Subcutaneous abdominal adipose tissue (tissue), 5 donors: Measurements from ENCODE around the gene CLSTN2.

Experiments used
- H3K27ac ChIP-seq: one replicate; pipeline ENCODE4 v1.7.0; 2013; ENCODE audit warnings: low read depth, mild to moderate bottlenecking, inconsistent platforms, low read length, moderate library complexity
- H3K27me3 ChIP-seq, 5 donors: one replicate each; pipeline ENCODE4 v1.7.0; 2013; ENCODE audit warnings: low read length in 5 of 5, inconsistent platforms in 1 of 5; ENCODE audit not compliant: control insufficient read depth in 5 of 5, insufficient read depth in 4 of 5
- H3K36me3 ChIP-seq, 5 donors: one replicate each; pipeline ENCODE4 v1.7.0; 2013; ENCODE audit warnings: low read length in 5 of 5; ENCODE audit not compliant: control insufficient read depth in 5 of 5, insufficient read depth in 5 of 5
- H3K4me1 ChIP-seq, 5 donors: one replicate each; pipeline ENCODE4 v1.7.0; 2013; ENCODE audit warnings: low read length in 5 of 5, mild to moderate bottlenecking in 3 of 5, moderate library complexity in 1 of 5; ENCODE audit not compliant: control insufficient read depth in 5 of 5, insufficient read depth in 5 of 5
- H3K4me3 ChIP-seq, 5 donors: one replicate each; pipeline ENCODE4 v1.7.0; 2013; ENCODE audit warnings: low read length in 5 of 5, low read depth in 1 of 5
- H3K9ac ChIP-seq, 5 donors: one replicate each; pipeline ENCODE4 v1.7.0; 2013; ENCODE audit warnings: low read length in 5 of 5, mild to moderate bottlenecking in 4 of 5, moderate library complexity in 3 of 5
- H3K9me3 ChIP-seq, 5 donors: one replicate each; pipeline ENCODE4 v1.7.0; 2013; ENCODE audit warnings: low read length in 5 of 5; ENCODE audit not compliant: control insufficient read depth in 5 of 5
- donor health status: healthy.
- donor health status: healthy.
- donor health status: healthy.
- donor health status: healthy.
- donor health status: healthy.

Gene CLSTN2

GRCh38 chr3:140494970-140495369 is 560.0 kb downstream of the CLSTN2 start:
- Histone ChIP-seq H3K36me3 (no peaks in the 10 kb centered on the region), H3K9me3 (no peaks in the 10 kb centered on the region), H3K4me1 (no peaks in the 10 kb centered on the region), H3K4me3 (no peak overlapping the region), H3K27me3 (no peaks in the 10 kb centered on the region), H3K27ac (no peak overlapping the region), H3K9ac (no peak overlapping the region)

DNA sequence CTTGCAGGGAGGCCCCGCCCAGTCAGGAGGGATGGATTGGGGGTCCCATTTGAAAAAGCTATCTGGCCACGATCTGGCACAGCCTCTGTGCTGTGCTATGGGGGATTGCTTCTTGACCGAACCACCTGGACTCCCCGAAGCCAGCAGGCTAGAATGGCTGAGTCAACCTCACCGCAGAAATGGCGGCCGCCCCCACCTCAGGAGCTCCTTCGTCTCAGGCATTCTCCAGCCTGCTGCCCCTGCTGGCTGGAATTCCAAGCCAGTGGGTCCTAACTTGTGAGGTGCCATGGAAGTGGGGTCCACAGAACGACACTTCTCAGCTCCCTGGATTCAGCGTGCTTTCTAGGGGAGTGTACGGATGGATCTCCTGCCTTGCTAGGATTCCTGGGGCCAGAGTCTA is 562.3 kb downstream of the CLSTN2 start:
- Histone ChIP-seq H3K27me3 (no peaks in the 10 kb centered on the region), H3K9ac (no peak overlapping the region), H3K36me3 (no peaks in the 10 kb centered on the region), H3K27ac (no peak overlapping the region), H3K4me3 (no peak overlapping the region), H3K9me3 (no peaks in the 10 kb centered on the region), H3K4me1 (peaks cover 0 to 15% (median 12%) of the 10 kb centered on the region in 5 donors)

DNA sequence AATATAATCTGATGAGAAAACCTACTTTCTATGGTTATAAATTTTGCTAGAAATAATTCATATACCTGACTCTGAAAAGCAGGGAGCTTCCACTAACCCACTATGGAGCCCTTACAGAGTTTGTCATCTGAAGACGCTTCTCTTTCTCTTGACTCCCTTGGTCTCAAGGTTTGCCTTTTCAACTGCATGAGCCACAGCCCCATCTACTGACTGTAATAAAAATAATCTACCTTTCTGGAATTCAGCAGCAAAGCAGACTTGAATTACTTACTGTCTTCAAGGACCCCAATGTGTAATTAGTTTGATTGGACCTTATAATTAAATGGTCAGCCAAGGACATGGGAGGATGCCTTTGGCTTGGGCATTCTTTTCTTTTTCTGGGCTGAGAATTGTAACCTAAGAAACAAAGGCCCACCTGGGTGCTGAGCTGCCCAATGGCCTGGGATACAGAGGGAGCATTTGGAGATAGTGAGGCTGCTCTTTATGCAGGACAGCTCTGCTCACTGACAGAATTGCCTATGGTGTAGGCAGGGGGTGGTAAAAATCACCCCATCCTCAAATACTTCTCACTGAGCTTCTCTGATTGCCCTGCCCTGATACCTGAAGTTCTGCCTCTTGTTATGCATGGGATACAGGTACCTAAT is 564.3 kb downstream of the CLSTN2 start:
- H3K9me3 ChIP-seq = no peaks in the 10 kb centered on the region
- peaks cover 0 to 16% (median 12%) of the 10 kb centered on the region in 5 donors for H3K4me1 ChIP-seq
- H3K27ac ChIP-seq = no peak overlapping the region
- H3K9ac ChIP-seq = no peak overlapping the region
- H3K27me3 ChIP-seq = no peaks in the 10 kb centered on the region
- H3K36me3 ChIP-seq = no peaks in the 10 kb centered on the region
- H3K4me3 ChIP-seq = no peak overlapping the region

- Histone ChIP-seq H3K9me3 (no peaks in the 10 kb centered on the region), H3K4me3 (no peak overlapping the region), H3K4me1 (peaks cover 0 to 20% (median 19%) of the 10 kb centered on the region in 5 donors), H3K27me3 (no peaks in the 10 kb centered on the region), H3K9ac (no peak overlapping the region), H3K27ac (no peak overlapping the region), H3K36me3 (no peaks in the 10 kb centered on the region)
These were observed 565.5 kb downstream of the CLSTN2 start for GRCh38 chr3:140500473-140500872.

- Histone ChIP-seq H3K4me3 (no peak overlapping the region), H3K36me3 (no peaks in the 10 kb centered on the region), H3K9me3 (no peaks in the 10 kb centered on the region), H3K9ac (no peak overlapping the region), H3K4me1 (peaks cover 0 to 27% (median 26%) of the 10 kb centered on the region in 5 donors), H3K27me3 (no peaks in the 10 kb centered on the region), H3K27ac (no peak overlapping the region)
These were observed 566.2 kb downstream of the CLSTN2 start for GRCh38 chr3:140501061-140501769.

GRCh38 chr3:140501770-140502364 is 566.9 kb downstream of the CLSTN2 start:
- H3K4me1 ChIP-seq = peaks cover 0 to 28% (median 26%) of the 10 kb centered on the region in 5 donors
- no peak overlapping the region for H3K9ac ChIP-seq
- no peaks in the 10 kb centered on the region for H3K27me3 ChIP-seq
- no peak overlapping the region for H3K4me3 ChIP-seq
- H3K27ac ChIP-seq = no peak overlapping the region
- H3K36me3 ChIP-seq = no peaks in the 10 kb centered on the region
- no peaks in the 10 kb centered on the region for H3K9me3 ChIP-seq

- H3K27ac ChIP-seq = no peak overlapping the region
- H3K9me3 ChIP-seq = no peaks in the 10 kb centered on the region
- H3K4me1 ChIP-seq = peaks cover 0 to 39% (median 26%) of the 10 kb centered on the region in 5 donors
- H3K9ac ChIP-seq = no peak overlapping the region
- H3K36me3 ChIP-seq = no peaks in the 10 kb centered on the region
- H3K27me3 ChIP-seq = no peaks in the 10 kb centered on the region
- H3K4me3 ChIP-seq = no peak overlapping the region
These were observed 570.2 kb downstream of the CLSTN2 start for GRCh38 chr3:140505213-140505612.

- no peak overlapping the region for H3K27ac ChIP-seq
- no peaks in the 10 kb centered on the region for H3K36me3 ChIP-seq
- no peaks in the 10 kb centered on the region for H3K9me3 ChIP-seq
- no peak overlapping the region for H3K4me3 ChIP-seq
- no peak overlapping the region for H3K9ac ChIP-seq
- H3K27me3 ChIP-seq = no peaks in the 10 kb centered on the region
- H3K4me1 ChIP-seq = peaks cover 0 to 38% (median 25%) of the 10 kb centered on the region in 5 donors
These were observed 570.9 kb downstream of the CLSTN2 start for GRCh38 chr3:140505876-140506275.

GRCh38 chr3:140508550-140508949 is 573.6 kb downstream of the CLSTN2 start:
- peaks cover 0 to 26% (median 10%) of the 10 kb centered on the region in 5 donors for H3K4me1 ChIP-seq

GRCh38 chr3:140509534-140509933 is 574.5 kb downstream of the CLSTN2 start:
- H3K4me3 ChIP-seq = no peak overlapping the region
- H3K27ac ChIP-seq = no peak overlapping the region
- H3K4me1 ChIP-seq = peaks cover 0 to 26% (median 10%) of the 10 kb centered on the region in 5 donors
- no peak overlapping the region for H3K9ac ChIP-seq
- H3K36me3 ChIP-seq = no peaks in the 10 kb centered on the region
- H3K27me3 ChIP-seq = no peaks in the 10 kb centered on the region
- peaks cover 0 to 3% (median 0%) of the 10 kb centered on the region in 5 donors for H3K9me3 ChIP-seq

More at GRCh38 chr3:140508550-140508949, 573.6 kb downstream of the CLSTN2 start:
- no peak overlapping the region for H3K4me3 ChIP-seq
- H3K27me3 ChIP-seq = no peaks in the 10 kb centered on the region
- H3K9me3 ChIP-seq = peaks cover 0 to 3% (median 0%) of the 10 kb centered on the region in 5 donors
- H3K27ac ChIP-seq = no peak overlapping the region
- no peaks in the 10 kb centered on the region for H3K36me3 ChIP-seq
- no peak overlapping the region for H3K9ac ChIP-seq
